ENCODE results near the gene NCOA1. TPM values are rescaled to one million over a fixed set of nuclear protein-coding genes. Genes with fewer than 3 reads are reported as not detected.
"Not testable (repeated sequence)": the region's sequence is repeated elsewhere in the genome, so short reads cannot be mapped to it uniquely, and the experiment has no call there.

The NCOA1 gene
- total RNA-seq, 1 experiment from 2014 or later = 24.6 TPM

DNA sequence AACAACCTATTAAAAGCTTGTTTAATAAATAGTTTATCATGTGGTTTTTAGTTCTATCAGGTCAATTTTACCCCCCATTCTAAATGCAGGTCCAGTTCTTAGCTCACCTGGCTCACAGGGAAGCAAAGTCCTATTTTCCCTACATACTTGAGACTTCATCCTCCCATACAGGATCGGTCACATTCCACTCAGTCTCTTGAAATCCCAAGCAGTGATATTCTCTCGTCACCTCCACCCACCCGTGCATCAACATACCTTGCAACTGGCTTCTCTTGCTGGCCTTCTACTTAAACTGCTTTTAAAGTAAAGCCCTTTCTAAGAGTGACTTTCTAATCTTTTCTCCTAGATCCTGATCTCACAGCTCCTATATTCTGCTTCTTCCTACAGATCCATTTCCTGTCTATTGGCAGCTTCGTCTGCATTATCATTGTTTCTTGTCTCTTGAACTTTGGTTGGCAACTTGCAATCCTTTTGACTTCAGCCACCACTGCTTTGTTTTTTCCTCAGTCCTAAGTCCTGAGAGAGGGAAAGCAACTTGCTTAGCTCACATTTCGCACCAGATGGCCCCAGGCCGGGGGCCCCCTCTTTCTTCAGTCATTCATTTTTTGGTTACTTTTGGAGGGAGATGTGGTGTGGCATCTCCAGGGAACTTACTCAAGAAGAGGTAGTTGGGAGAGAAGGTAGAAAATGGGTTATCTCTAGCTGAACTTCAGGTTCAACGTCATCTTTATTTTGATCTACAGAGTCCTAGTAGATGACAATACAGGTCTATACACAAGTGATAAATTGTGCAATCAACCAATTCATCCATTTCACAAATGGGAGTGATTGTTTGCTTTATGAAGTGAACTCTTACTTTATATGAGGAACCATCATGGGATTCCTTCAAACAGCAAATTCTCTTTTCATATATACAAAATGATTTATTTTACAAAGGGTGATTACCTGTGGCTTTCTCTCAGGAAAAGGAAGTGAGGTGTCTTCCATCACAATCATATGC is 23.9 kb upstream of the NCOA1 start:
- POLR2A ChIA-PET = no interaction called here
- in situ Hi-C loops (cut with HindIII; ENCODE audit: low pct_unique_long_range_greater_than_20kb, low sequenced_read_pairs) = no loop called here

DNA sequence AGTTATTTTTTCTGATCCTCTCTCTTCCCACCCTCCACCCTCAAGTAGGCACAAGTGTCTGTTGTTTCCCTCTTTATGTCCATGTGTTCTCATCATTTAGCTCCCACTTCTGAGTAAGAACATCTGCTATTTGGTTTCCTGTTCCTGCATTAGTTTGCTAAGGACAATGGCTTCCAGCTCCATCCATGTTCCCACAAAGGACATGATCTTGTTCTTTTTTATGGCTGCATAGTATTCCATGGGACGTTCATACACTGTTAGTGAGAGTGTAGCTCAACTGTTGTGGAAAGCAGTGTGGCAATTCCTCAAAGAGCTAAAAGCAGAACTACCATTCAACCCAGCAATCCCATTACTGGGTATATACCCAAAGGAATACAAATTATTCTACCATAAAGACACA is 22.6 kb upstream of the NCOA1 start:
- DNase-seq (ENCODE audit: low read depth, low spot score); in situ Hi-C loops (cut with HindIII; ENCODE audit: low pct_unique_long_range_greater_than_20kb, low sequenced_read_pairs); H3K36me3 ChIP-seq (ENCODE audit: control insufficient read depth, insufficient read depth, low read length); CTCF ChIA-PET; H3K4me3 ChIP-seq (ENCODE audit: low read depth in 2 of 2, low read length in 2 of 2); BruUV-seq (replicated peaks); intact Hi-C loops (cut with micrococcal nuclease; ENCODE audit: unreplicated experiment); H3K9me3 ChIP-seq (ENCODE audit: control insufficient read depth, insufficient read depth, low read depth, low read length); POLR2A ChIA-PET; H3K27ac ChIP-seq (ENCODE audit: low read length); ATAC-seq; H3K27me3 ChIP-seq (ENCODE audit: control insufficient read depth, insufficient read depth, low read length); H3K4me1 ChIP-seq (ENCODE audit: control insufficient read depth, insufficient read depth, low read length): not testable (repeated sequence)

More for the DNA sequence above, 23.9 kb upstream of the NCOA1 start:
- H3K4me1 ChIP-seq (ENCODE audit: control insufficient read depth, insufficient read depth, low read length) = no peaks in the 10 kb centered on the region
- TF ChIP-seq POLR2AphosphoS5 (IDR thresholded peaks at IDR 0.05; ENCODE audit: low read depth, low read length) (no peak), TCF7L2 (IDR thresholded peaks at IDR 0.05; ENCODE audit: low read depth, low read length) (no peak), SIN3A (IDR thresholded peaks at IDR 0.05; ENCODE audit: borderline replicate concordance, insufficient read depth, low read depth, low read length) (no peak)
- TF ChIP-seq, protein P1, sequence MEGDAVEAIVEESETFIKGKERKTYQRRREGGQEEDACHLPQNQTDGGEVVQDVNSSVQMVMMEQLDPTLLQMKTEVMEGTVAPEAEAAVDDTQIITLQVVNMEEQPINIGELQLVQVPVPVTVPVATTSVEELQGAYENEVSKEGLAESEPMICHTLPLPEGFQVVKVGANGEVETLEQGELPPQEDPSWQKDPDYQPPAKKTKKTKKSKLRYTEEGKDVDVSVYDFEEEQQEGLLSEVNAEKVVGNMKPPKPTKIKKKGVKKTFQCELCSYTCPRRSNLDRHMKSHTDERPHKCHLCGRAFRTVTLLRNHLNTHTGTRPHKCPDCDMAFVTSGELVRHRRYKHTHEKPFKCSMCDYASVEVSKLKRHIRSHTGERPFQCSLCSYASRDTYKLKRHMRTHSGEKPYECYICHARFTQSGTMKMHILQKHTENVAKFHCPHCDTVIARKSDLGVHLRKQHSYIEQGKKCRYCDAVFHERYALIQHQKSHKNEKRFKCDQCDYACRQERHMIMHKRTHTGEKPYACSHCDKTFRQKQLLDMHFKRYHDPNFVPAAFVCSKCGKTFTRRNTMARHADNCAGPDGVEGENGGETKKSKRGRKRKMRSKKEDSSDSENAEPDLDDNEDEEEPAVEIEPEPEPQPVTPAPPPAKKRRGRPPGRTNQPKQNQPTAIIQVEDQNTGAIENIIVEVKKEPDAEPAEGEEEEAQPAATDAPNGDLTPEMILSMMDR (IDR thresholded peaks at IDR 0.05) = no peak
- TF ChIP-seq, protein P2, sequence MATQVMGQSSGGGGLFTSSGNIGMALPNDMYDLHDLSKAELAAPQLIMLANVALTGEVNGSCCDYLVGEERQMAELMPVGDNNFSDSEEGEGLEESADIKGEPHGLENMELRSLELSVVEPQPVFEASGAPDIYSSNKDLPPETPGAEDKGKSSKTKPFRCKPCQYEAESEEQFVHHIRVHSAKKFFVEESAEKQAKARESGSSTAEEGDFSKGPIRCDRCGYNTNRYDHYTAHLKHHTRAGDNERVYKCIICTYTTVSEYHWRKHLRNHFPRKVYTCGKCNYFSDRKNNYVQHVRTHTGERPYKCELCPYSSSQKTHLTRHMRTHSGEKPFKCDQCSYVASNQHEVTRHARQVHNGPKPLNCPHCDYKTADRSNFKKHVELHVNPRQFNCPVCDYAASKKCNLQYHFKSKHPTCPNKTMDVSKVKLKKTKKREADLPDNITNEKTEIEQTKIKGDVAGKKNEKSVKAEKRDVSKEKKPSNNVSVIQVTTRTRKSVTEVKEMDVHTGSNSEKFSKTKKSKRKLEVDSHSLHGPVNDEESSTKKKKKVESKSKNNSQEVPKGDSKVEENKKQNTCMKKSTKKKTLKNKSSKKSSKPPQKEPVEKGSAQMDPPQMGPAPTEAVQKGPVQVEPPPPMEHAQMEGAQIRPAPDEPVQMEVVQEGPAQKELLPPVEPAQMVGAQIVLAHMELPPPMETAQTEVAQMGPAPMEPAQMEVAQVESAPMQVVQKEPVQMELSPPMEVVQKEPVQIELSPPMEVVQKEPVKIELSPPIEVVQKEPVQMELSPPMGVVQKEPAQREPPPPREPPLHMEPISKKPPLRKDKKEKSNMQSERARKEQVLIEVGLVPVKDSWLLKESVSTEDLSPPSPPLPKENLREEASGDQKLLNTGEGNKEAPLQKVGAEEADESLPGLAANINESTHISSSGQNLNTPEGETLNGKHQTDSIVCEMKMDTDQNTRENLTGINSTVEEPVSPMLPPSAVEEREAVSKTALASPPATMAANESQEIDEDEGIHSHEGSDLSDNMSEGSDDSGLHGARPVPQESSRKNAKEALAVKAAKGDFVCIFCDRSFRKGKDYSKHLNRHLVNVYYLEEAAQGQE (IDR thresholded peaks at IDR 0.05; ENCODE audit: insufficient read depth in 1 of 2, low read depth in 2 of 2, low read length in 1 of 2) = no peak
- no peaks in the 10 kb centered on the region for H3K36me3 ChIP-seq (ENCODE audit: control insufficient read depth, insufficient read depth, low read length)
- no TSS peak for BruUV-seq (replicated peaks)
- no peak for ATAC-seq
- no peaks in the 10 kb centered on the region for H3K9me3 ChIP-seq (ENCODE audit: control insufficient read depth, insufficient read depth, low read depth, low read length)
- intact Hi-C loops (cut with micrococcal nuclease; ENCODE audit: unreplicated experiment) = no loop called here
- no peak overlapping the region for H3K4me3 ChIP-seq (ENCODE audit: low read depth in 2 of 2, low read length in 2 of 2)
- CTCF ChIA-PET = no interaction called here
- no peak overlapping the region for H3K27ac ChIP-seq (ENCODE audit: low read length)
- peaks cover 6% of the 10 kb centered on the region for H3K27me3 ChIP-seq (ENCODE audit: control insufficient read depth, insufficient read depth, low read length)
- no peak for DNase-seq (ENCODE audit: low read depth, low spot score)

GRCh38 chr2:24469148-24469650 is 21.9 kb upstream of the NCOA1 start:
- Histone ChIP-seq H3K4me3 (ENCODE audit: low read depth in 2 of 2, low read length in 2 of 2) (no peak overlapping the region), H3K9me3 (ENCODE audit: control insufficient read depth, insufficient read depth, low read depth, low read length) (no peaks in the 10 kb centered on the region), H3K27ac (ENCODE audit: low read length) (no peak overlapping the region), H3K4me1 (ENCODE audit: control insufficient read depth, insufficient read depth, low read length) (no peaks in the 10 kb centered on the region), H3K36me3 (ENCODE audit: control insufficient read depth, insufficient read depth, low read length) (no peaks in the 10 kb centered on the region), H3K27me3 (ENCODE audit: control insufficient read depth, insufficient read depth, low read length) (peaks cover 6% of the 10 kb centered on the region; the same call in 1 of the 2 replicates)
- TF ChIP-seq POLR2AphosphoS5 (IDR thresholded peaks at IDR 0.05; ENCODE audit: low read depth, low read length) (no peak), SIN3A (IDR thresholded peaks at IDR 0.05; ENCODE audit: borderline replicate concordance, insufficient read depth, low read depth, low read length) (no peak), TCF7L2 (IDR thresholded peaks at IDR 0.05; ENCODE audit: low read depth, low read length) (no peak)
- TF ChIP-seq, protein P2 (IDR thresholded peaks at IDR 0.05; ENCODE audit: insufficient read depth in 1 of 2, low read depth in 2 of 2, low read length in 1 of 2) = no peak
- TF ChIP-seq, protein P1 (IDR thresholded peaks at IDR 0.05) = no peak
- POLR2A ChIA-PET = no interaction called here
- ATAC-seq = no peak
- intact Hi-C loops (cut with micrococcal nuclease; ENCODE audit: unreplicated experiment) = no loop called here
- in situ Hi-C loops (cut with HindIII; ENCODE audit: low pct_unique_long_range_greater_than_20kb, low sequenced_read_pairs) = no loop called here
- CTCF ChIA-PET = no interaction called here
- no TSS peak for BruUV-seq (replicated peaks)
- DNase-seq (ENCODE audit: low read depth, low spot score) = no peak

Measured in Panc1 (cell line).